ENCODE results near the gene WRNIP1.

- TF ChIP-seq MIXL1 (CRISPR knock-in tag; IDR thresholded peaks at IDR 0.05) (no peak), YEATS4 (CRISPR knock-in tag; IDR thresholded peaks at IDR 0.05; ENCODE audit: borderline replicate concordance) (no peak), TAF15 (IDR thresholded peaks at IDR 0.05; ENCODE audit: low read depth, low read length, poor library complexity, severe bottlenecking) (no peak), HIVEP1 (CRISPR knock-in tag; IDR thresholded peaks at IDR 0.05) (no peak), ZNF317 (CRISPR knock-in tag; IDR thresholded peaks at IDR 0.05) (no peak), SMC3 (IDR thresholded peaks at IDR 0.05; ENCODE audit: low read length) (peak; percentile 76)
Observed at GRCh38 chr6:2749969-2750600, 15.1 kb upstream of the WRNIP1 start.

Measured in HepG2 (cell line).